SK-N-SH (cell line): ENCODE measurements around the gene RCAN1. TPM values are rescaled to one million over a fixed set of nuclear protein-coding genes. Genes with fewer than 3 reads are reported as not detected.
A peak's percentile ranks its signal among the peaks of the same experiment; 100 is the strongest.
"Not testable (repeated sequence)": the region's sequence is repeated elsewhere in the genome, so short reads cannot be mapped to it uniquely, and the experiment has no call there.

ENCODE experiments used
- CTCF ChIA-PET: fragments of 300-600, 350-600 bp; formaldehyde crosslinking; extraction: SDS; loops from one replicate; lab custom pipeline; 2021; lab: Yijun Ruan, JAX
- POLR2A ChIA-PET: fragments of 350-600 bp; sonication (Branson Sonifier 250); formaldehyde crosslinking; extraction: SDS; loops from one replicate; lab custom pipeline; 2020; ENCODE audit warnings: antibody characterized with exemption, inconsistent platforms; lab: Yijun Ruan, JAX
- DNase-seq: peaks from one replicate; pipeline ENCODE4 v3.0.0; 2012
- H2AFZ ChIP-seq: fragments of 200-600 bp; sonication (generic); 2 replicates; pipeline ENCODE4 v1.8.1; 2016; ENCODE audit warnings: antibody characterized with exemption, mild to moderate bottlenecking, low read depth
- H3F3A ChIP-seq: fragments of 200-600 bp; sonication (generic); replicated peaks from 2 replicates; pipeline ENCODE3; 2016; ENCODE audit warnings: antibody characterized with exemption, mild to moderate bottlenecking; ENCODE audit not compliant: insufficient read depth
- H3K27ac ChIP-seq, 2 experiments: fragments of 200-500 bp in 1 of 2; fragments of 200-600 bp in 1 of 2; sonication (Bioruptor generic) in 1 of 2; sonication (generic), shearing (Covaris generic) in 1 of 2; 2 replicates each; pipeline versions ENCODE4 v1.5.1 to v1.6.1; 2014 to 2016; ENCODE audit warnings: low read depth in 2 of 2, inconsistent platforms in 1 of 2, low read length in 1 of 2, mild to moderate bottlenecking in 1 of 2, mixed read lengths in 1 of 2
- H3K27me3 ChIP-seq: fragments of 200-600 bp; sonication (generic), shearing (Covaris generic); 2 replicates; pipeline ENCODE4 v1.6.1; 2016; ENCODE audit warnings: mixed run types; ENCODE audit not compliant: insufficient read depth
- H3K36me3 ChIP-seq, 2 experiments: fragments of 200-500 bp in 1 of 2; fragments of 200-600 bp in 1 of 2; sonication (Bioruptor generic) in 1 of 2; sonication (generic) in 1 of 2; replicated peaks in 1 of 2; 2 replicates each; pipeline versions ENCODE3 to v1.5.1; 2014 to 2016; ENCODE audit warnings: low read length in 1 of 2, mild to moderate bottlenecking in 1 of 2; ENCODE audit not compliant: insufficient read depth in 2 of 2, control insufficient read depth in 1 of 2
- H3K4me1 ChIP-seq, 2 experiments: fragments of 200-500 bp in 1 of 2; fragments of 200-600 bp in 1 of 2; sonication (Bioruptor generic) in 1 of 2; sonication (generic), shearing (Covaris generic) in 1 of 2; 2 replicates each; pipeline versions ENCODE4 v1.5.1 to v1.6.1; 2014 to 2016; ENCODE audit warnings: low read depth in 1 of 2, low read length in 1 of 2, mixed run types in 1 of 2; ENCODE audit not compliant: insufficient read depth in 2 of 2, control insufficient read depth in 1 of 2
- H3K4me2 ChIP-seq: fragments of 200-600 bp; sonication (generic), shearing (Covaris generic); 2 replicates; pipeline ENCODE4 v1.6.1; 2017; ENCODE audit warnings: mixed run types
- H3K4me3 ChIP-seq, 2 experiments: fragments of 200-500 bp in 1 of 2; fragments of 200-600 bp in 1 of 2; sonication (Bioruptor generic) in 1 of 2; sonication (generic), shearing (Covaris generic) in 1 of 2; 2 replicates each; pipeline versions ENCODE4 v1.5.1 to v1.8.1; 2014 to 2016; ENCODE audit warnings: low read depth in 2 of 2, inconsistent platforms in 1 of 2, low read length in 1 of 2, mild to moderate bottlenecking in 1 of 2, mixed read lengths in 1 of 2, moderate library complexity in 1 of 2
- H3K79me2 ChIP-seq: fragments of 200-600 bp; sonication (generic); 2 replicates; pipeline ENCODE4 v1.8.1; 2017; ENCODE audit warnings: mild to moderate bottlenecking; ENCODE audit not compliant: insufficient read depth
- H3K9ac ChIP-seq: fragments of 200-600 bp; sonication (generic); 2 replicates; pipeline ENCODE4 v1.6.1; 2017; ENCODE audit warnings: mixed run types
- H3K9me2 ChIP-seq: fragments of 200-600 bp; sonication (generic); 2 replicates; pipeline ENCODE4 v1.6.1; 2017; ENCODE audit warnings: mixed run types
- H3K9me3 ChIP-seq: fragments of 200-600 bp; sonication (generic); 2 replicates; pipeline ENCODE4 v1.6.1; 2017; ENCODE audit warnings: mixed run types, mild to moderate bottlenecking, moderate library complexity
- H4K20me1 ChIP-seq: fragments of 200-600 bp; sonication (generic); 2 replicates; pipeline ENCODE4 v1.6.1; 2017; ENCODE audit warnings: mild to moderate bottlenecking, mixed run types; ENCODE audit not compliant: insufficient read depth
- EP300 ChIP-seq, 2 experiments: IDR thresholded peaks; 2 replicates each; pipeline versions ENCODE4 v1.4.0 to v1.6.1; 2012; ENCODE audit warnings: borderline replicate concordance in 1 of 2, low read depth in 1 of 2, low read length in 1 of 2
- EZH2phosphoT487 ChIP-seq: fragments of 200-600 bp; sonication (generic); IDR thresholded peaks from 2 replicates; pipeline ENCODE4 v1.6.1; 2017; ENCODE audit warnings: low read depth, mixed run types, mild to moderate bottlenecking, antibody characterized with exemption, moderate library complexity, borderline replicate concordance
- FOSL2 ChIP-seq: IDR thresholded peaks from 2 replicates; pipeline ENCODE4 v1.4.0; 2012; ENCODE audit warnings: low read depth, mild to moderate bottlenecking, moderate library complexity, borderline replicate concordance
- FOXJ3 ChIP-seq: sonication (generic); formaldehyde crosslinking; IDR thresholded peaks from 2 replicates; pipeline ENCODE4 v1.5.1; 2020; ENCODE audit warnings: mild to moderate bottlenecking, missing genetic modification reagents
- GABPA ChIP-seq: IDR thresholded peaks from 2 replicates; pipeline ENCODE4 v1.4.0; 2012; ENCODE audit warnings: low read depth, mild to moderate bottlenecking
- GATA2 ChIP-seq: sonication (generic); formaldehyde crosslinking; IDR thresholded peaks from 2 replicates; pipeline ENCODE4 v1.5.0; 2020; ENCODE audit warnings: mild to moderate bottlenecking, missing genetic modification reagents
- NRF1 ChIP-seq: IDR thresholded peaks from 2 replicates; pipeline ENCODE4 v1.6.1; 2012; ENCODE audit warnings: low read depth, mild to moderate bottlenecking, low read length
- RAD21 ChIP-seq: IDR thresholded peaks from 2 replicates; pipeline ENCODE4 v1.6.1; 2012; ENCODE audit warnings: mild to moderate bottlenecking, low read length
- RFX5 ChIP-seq: IDR thresholded peaks from 2 replicates; pipeline ENCODE4 v1.6.1; 2012; ENCODE audit warnings: mild to moderate bottlenecking, improper control_type of control experiment, low read length
- WGBS: methylation state at CpG from one replicate; pipeline ENCODE4 v1.1.6; 2017; ENCODE audit warnings: low lambda C conversion rate; 5-methylcytosine and 5-hydroxymethylcytosine counted together
- polyA plus RNA-seq, 3 experiments: library from polyadenylated mRNA; depleted of rRNA; stranded (reverse); fragments of >200 nt; gene quantifications; 2 replicates each; pipeline ENCODE4 v1.2.3, GENCODE V29; 2012
- TF ChIP-seq, protein P1 (sequence below): IDR thresholded peaks from 2 replicates; pipeline ENCODE4 v1.4.0; 2012; ENCODE audit warnings: low read depth, borderline replicate concordance
- TF ChIP-seq, protein P2 (sequence below): IDR thresholded peaks from 2 replicates; pipeline ENCODE4 v1.4.0; 2012; ENCODE audit warnings: low read depth, borderline replicate concordance

RCAN1 gene
- polyA plus RNA-seq, 1 of the 3 experiments (the other 2 are of a cell fraction) = 16.7 TPM

DNA sequence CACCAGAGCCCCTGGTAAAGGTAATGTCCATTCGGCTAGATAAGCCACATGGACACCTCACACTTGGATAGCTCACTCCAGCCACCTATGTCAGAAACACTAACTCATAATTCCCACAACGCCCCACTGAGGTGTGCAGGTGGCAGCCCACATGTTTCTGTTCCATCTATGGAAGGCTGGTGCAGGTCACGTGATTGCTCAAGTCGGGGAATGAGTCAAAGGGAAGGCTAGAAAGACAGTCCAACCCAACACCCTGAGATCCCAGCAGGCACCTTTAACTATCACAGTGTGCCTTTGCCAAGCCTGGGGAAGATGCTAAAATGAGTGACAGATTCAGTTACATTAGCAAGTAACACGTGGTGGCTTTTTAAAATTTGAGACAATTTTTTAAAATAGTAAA is 57.7 kb downstream of the RCAN1 start:
- Histone ChIP-seq H3K9me3 (no peaks in the 10 kb centered on the region), H3K79me2 (no peaks in the 10 kb centered on the region), H3K9ac (no peak overlapping the region), H2AFZ (no peak overlapping the region), H3F3A (peaks cover 23% of the 10 kb centered on the region), H3K4me1 (peaks cover 0 to 18% of the 10 kb centered on the region in 2 experiments; a peak in 1 of 4 replicates), H3K4me3 (no peak overlapping the region), H3K36me3 (no peaks in the 10 kb centered on the region), H3K4me2 (no peak overlapping the region), H3K27ac (no peak overlapping the region), H3K27me3 (no peaks in the 10 kb centered on the region), H3K9me2 (no peaks in the 10 kb centered on the region), H4K20me1 (no peaks in the 10 kb centered on the region)
- ChIA-PET POLR2A (no interaction called here), CTCF (interaction anchor here (1.0 kb wide), 1 partner anchor 46 kb away, joined by 4 read pairs; no protein-coding TSS in a partner anchor)
- DNase-seq = no peak
- TF ChIP-seq, protein P1, sequence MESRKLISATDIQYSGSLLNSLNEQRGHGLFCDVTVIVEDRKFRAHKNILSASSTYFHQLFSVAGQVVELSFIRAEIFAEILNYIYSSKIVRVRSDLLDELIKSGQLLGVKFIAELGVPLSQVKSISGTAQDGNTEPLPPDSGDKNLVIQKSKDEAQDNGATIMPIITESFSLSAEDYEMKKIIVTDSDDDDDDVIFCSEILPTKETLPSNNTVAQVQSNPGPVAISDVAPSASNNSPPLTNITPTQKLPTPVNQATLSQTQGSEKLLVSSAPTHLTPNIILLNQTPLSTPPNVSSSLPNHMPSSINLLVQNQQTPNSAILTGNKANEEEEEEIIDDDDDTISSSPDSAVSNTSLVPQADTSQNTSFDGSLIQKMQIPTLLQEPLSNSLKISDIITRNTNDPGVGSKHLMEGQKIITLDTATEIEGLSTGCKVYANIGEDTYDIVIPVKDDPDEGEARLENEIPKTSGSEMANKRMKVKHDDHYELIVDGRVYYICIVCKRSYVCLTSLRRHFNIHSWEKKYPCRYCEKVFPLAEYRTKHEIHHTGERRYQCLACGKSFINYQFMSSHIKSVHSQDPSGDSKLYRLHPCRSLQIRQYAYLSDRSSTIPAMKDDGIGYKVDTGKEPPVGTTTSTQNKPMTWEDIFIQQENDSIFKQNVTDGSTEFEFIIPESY = no peak
- TF ChIP-seq GABPA (no peak), RFX5 (no peak), NRF1 (no peak), EP300 (IDR thresholded peaks at IDR 0.05; ENCODE audit: borderline replicate concordance in 1 of 2, low read depth in 1 of 2, low read length in 1 of 2) (no peak), FOXJ3 (no peak), EZH2phosphoT487 (no peak), FOSL2 (no peak), RAD21 (no peak), GATA2 (CRISPR knock-in tag) (no peak)
- TF ChIP-seq, protein P2, sequence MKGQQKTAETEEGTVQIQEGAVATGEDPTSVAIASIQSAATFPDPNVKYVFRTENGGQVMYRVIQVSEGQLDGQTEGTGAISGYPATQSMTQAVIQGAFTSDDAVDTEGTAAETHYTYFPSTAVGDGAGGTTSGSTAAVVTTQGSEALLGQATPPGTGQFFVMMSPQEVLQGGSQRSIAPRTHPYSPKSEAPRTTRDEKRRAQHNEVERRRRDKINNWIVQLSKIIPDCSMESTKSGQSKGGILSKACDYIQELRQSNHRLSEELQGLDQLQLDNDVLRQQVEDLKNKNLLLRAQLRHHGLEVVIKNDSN = no peak
- WGBS = 69% methylated on average over 5 of the region's 5 CpGs

DNA sequence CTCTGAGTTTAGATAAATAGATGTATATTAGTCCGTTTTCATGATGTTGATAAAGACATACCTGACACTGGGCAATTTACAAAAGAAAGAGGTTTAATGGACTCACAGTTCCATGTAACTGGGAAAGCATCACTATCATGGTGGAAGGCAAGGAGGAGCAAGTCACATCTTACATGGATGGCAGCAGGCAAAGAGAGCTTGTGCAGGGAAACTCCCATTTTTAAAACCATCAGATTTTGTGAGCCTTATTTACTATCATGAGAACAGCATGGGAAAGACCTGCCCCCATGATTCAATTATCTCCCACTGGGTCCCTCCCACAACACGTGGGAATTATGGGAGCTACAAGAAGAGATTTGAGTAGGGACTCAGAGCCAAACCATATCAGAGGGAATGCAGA is 60.2 kb downstream of the RCAN1 start:
- H3K79me2 ChIP-seq, POLR2A ChIA-PET, H3K27me3 ChIP-seq, H3K4me2 ChIP-seq, H3K9ac ChIP-seq, H3K4me3 ChIP-seq, H4K20me1 ChIP-seq, H2AFZ ChIP-seq, DNase-seq, H3K9me3 ChIP-seq, H3K9me2 ChIP-seq, H3K36me3 ChIP-seq: not testable (repeated sequence)
- peaks cover 23% of the 10 kb centered on the region for H3F3A ChIP-seq
- H3K27ac ChIP-seq = peak overlapping the region in 1 of 2 experiments; percentile 97; a peak in 2 of 4 replicates
- H3K4me1 ChIP-seq = peaks cover 0 to 19% of the 10 kb centered on the region in 2 experiments; a peak in 1 of 4 replicates
- WGBS = 83% methylated on average over 2 of the region's 2 CpGs
- CTCF ChIA-PET = interaction anchor here (2.6 kb wide), 1 partner anchor 11 kb away, joined by 10 read pairs; no protein-coding TSS in a partner anchor
